H9 (cell line): ENCODE data around the gene SLC34A3. TPM values are rescaled to one million over a fixed set of nuclear protein-coding genes. Genes with fewer than 3 reads are reported as not detected.

ENCODE experiments used
- DNase-seq: peaks from one replicate; pipeline ENCODE4 v3.0.0-alpha.2; 2017
- H2AFZ ChIP-seq: one replicate; pipeline ENCODE4 v1.6.1; 2013; ENCODE audit warnings: mild to moderate bottlenecking, low read length, control low read depth, moderate library complexity
- H2AK5ac ChIP-seq: 2 replicates; pipeline ENCODE4 v1.6.1; 2013; ENCODE audit warnings: low read length, control low read depth, mixed read lengths; ENCODE audit not compliant: insufficient read length
- H2BK120ac ChIP-seq: one replicate; pipeline ENCODE4 v1.6.1; 2013; ENCODE audit warnings: low read depth, mild to moderate bottlenecking, low read length, control low read depth, inconsistent platforms; ENCODE audit not compliant: poor library complexity, severe bottlenecking
- H2BK12ac ChIP-seq: 2 replicates; pipeline ENCODE4 v1.6.1; 2013; ENCODE audit warnings: low read length, control low read depth, mixed read lengths, low read depth; ENCODE audit not compliant: insufficient read length
- H2BK15ac ChIP-seq: 2 replicates; pipeline ENCODE4 v1.6.1; 2013; ENCODE audit warnings: low read depth, low read length, control low read depth
- H2BK20ac ChIP-seq: one replicate; pipeline ENCODE4 v1.6.1; 2013; ENCODE audit warnings: low read depth, mild to moderate bottlenecking, low read length, control low read depth, inconsistent platforms; ENCODE audit not compliant: poor library complexity, severe bottlenecking
- H2BK5ac ChIP-seq: 2 replicates; pipeline ENCODE4 v1.6.1; 2013; ENCODE audit warnings: low read length, control low read depth, mixed read lengths; ENCODE audit not compliant: insufficient read length
- H3K14ac ChIP-seq: 2 replicates; pipeline ENCODE4 v1.6.1; 2013; ENCODE audit warnings: low read length, control low read depth; ENCODE audit not compliant: insufficient read depth
- H3K18ac ChIP-seq: 2 replicates; pipeline ENCODE4 v1.6.1; 2013; ENCODE audit warnings: low read depth, mild to moderate bottlenecking, mixed read lengths, low read length, control low read depth; ENCODE audit not compliant: insufficient read length
- H3K23ac ChIP-seq: 2 replicates; pipeline ENCODE4 v1.6.1; 2013; ENCODE audit warnings: low read length, control low read depth, mixed read lengths, low read depth; ENCODE audit not compliant: insufficient read length
- H3K23me2 ChIP-seq: 2 replicates; pipeline ENCODE4 v1.6.1; 2013; ENCODE audit warnings: low read depth, mild to moderate bottlenecking, mixed read lengths, low read length, control low read depth; ENCODE audit not compliant: insufficient read length, poor library complexity, severe bottlenecking
- H3K27ac ChIP-seq: 2 replicates; pipeline ENCODE4 v1.5.1; 2013; ENCODE audit warnings: low read length, control low read depth, mixed read lengths, low read depth; ENCODE audit not compliant: insufficient read length
- H3K27me3 ChIP-seq: 2 replicates; pipeline ENCODE4 v1.6.1; 2013; ENCODE audit warnings: low read length, control low read depth, inconsistent platforms; ENCODE audit not compliant: insufficient read depth
- H3K4ac ChIP-seq: 2 replicates; pipeline ENCODE4 v1.6.1; 2013; ENCODE audit warnings: low read depth, mild to moderate bottlenecking, control low read depth, inconsistent platforms, low read length, moderate library complexity
- H3K4me1 ChIP-seq: 2 replicates; pipeline ENCODE4 v1.6.1; 2013; ENCODE audit warnings: low read length, control low read depth, inconsistent platforms; ENCODE audit not compliant: insufficient read depth
- H3K4me2 ChIP-seq: 2 replicates; pipeline ENCODE4 v1.6.1; 2013; ENCODE audit warnings: low read length, control low read depth, mixed read lengths; ENCODE audit not compliant: insufficient read length, insufficient read depth
- H3K56ac ChIP-seq: 2 replicates; pipeline ENCODE4 v1.6.1; 2013; ENCODE audit warnings: low read depth, mild to moderate bottlenecking, mixed read lengths, low read length, control low read depth; ENCODE audit not compliant: insufficient read length
- H3K79me1 ChIP-seq: 2 replicates; pipeline ENCODE4 v1.6.1; 2013; ENCODE audit warnings: low read depth, mild to moderate bottlenecking, moderate library complexity, low read length, control low read depth, inconsistent platforms; ENCODE audit not compliant: insufficient read depth, poor library complexity, severe bottlenecking
- H3K79me2 ChIP-seq: 2 replicates; pipeline ENCODE4 v1.6.1; 2013; ENCODE audit warnings: low read length, control low read depth, inconsistent platforms; ENCODE audit not compliant: insufficient read depth
- H3K9ac ChIP-seq: 2 replicates; pipeline ENCODE4 v1.6.1; 2013; ENCODE audit warnings: low read length, control low read depth, mixed read lengths; ENCODE audit not compliant: insufficient read length; ENCODE audit errors: extremely low read depth
- H3K9me3 ChIP-seq: one replicate; pipeline ENCODE4 v1.6.1; 2013; ENCODE audit warnings: low read depth, low read length, inconsistent platforms; ENCODE audit not compliant: control insufficient read depth
- H3T11ph ChIP-seq: one replicate; pipeline ENCODE4 v1.6.1; 2013; ENCODE audit warnings: mild to moderate bottlenecking, low read length, control low read depth, inconsistent platforms
- H4K20me1 ChIP-seq: one replicate; pipeline ENCODE4 v1.6.1; 2013; ENCODE audit not compliant: control insufficient read depth, insufficient read length, insufficient read depth
- H4K5ac ChIP-seq: 2 replicates; pipeline ENCODE4 v1.6.1; 2013; ENCODE audit warnings: low read depth, mild to moderate bottlenecking, mixed read lengths, low read length, control low read depth; ENCODE audit not compliant: insufficient read length
- H4K8ac ChIP-seq: replicated peaks from 2 replicates; pipeline ENCODE4 v1.6.1; 2013; ENCODE audit warnings: low read length, control low read depth, mixed read lengths, low read depth; ENCODE audit not compliant: insufficient read length
- H4K91ac ChIP-seq: 2 replicates; pipeline ENCODE4 v1.6.1; 2013; ENCODE audit warnings: low read depth, mild to moderate bottlenecking, moderate library complexity, mixed read lengths, low read length, control low read depth; ENCODE audit not compliant: insufficient read length
- H3K27ac Mint-ChIP-seq, 3 experiments: 2 replicates in 2 of 3; 3 replicates in 1 of 3; pipeline ENCODE4 v1.8.0; 2020 to 2021; ENCODE audit warnings: mixed read lengths in 3 of 3, mild to moderate bottlenecking in 1 of 3, moderate library complexity in 1 of 3
- H3K27me3 Mint-ChIP-seq: 2 replicates; pipeline ENCODE4 v1.8.0; 2021; ENCODE audit warnings: low read depth, mild to moderate bottlenecking, moderate library complexity, mixed read lengths
- H3K36me3 Mint-ChIP-seq, 3 experiments: 2 replicates in 2 of 3; 3 replicates in 1 of 3; pipeline ENCODE4 v1.8.0; 2020 to 2021; ENCODE audit warnings: low read depth in 3 of 3, mixed read lengths in 3 of 3; ENCODE audit not compliant: insufficient read depth in 1 of 3
- H3K4me1 Mint-ChIP-seq, 2 experiments: 2 replicates each; pipeline ENCODE4 v1.8.0; 2020; ENCODE audit warnings: mixed read lengths in 2 of 2
- H3K4me3 Mint-ChIP-seq, 2 experiments: 2 replicates in 1 of 2; 3 replicates in 1 of 2; pipeline ENCODE4 v1.8.0; 2020 to 2021; ENCODE audit warnings: mild to moderate bottlenecking in 2 of 2, mixed read lengths in 2 of 2, moderate library complexity in 1 of 2
- H3K9me3 Mint-ChIP-seq, 2 experiments: 2 replicates in 1 of 2; 3 replicates in 1 of 2; pipeline ENCODE4 v1.8.0; 2020; ENCODE audit warnings: mild to moderate bottlenecking in 2 of 2, mixed read lengths in 2 of 2, moderate library complexity in 1 of 2
- WGBS: extraction: QIAGEN DNeasy Blood & Tissue Kit; methylation state at CpG from one replicate; pipeline ENCODE4 v1.1.7; 2013; ENCODE audit warnings: missing lambda C conversion rate, low lambda C conversion rate, mixed read lengths; ENCODE audit not compliant: insufficient read length; ENCODE audit errors: extremely low coverage; 5-methylcytosine and 5-hydroxymethylcytosine counted together
- total RNA-seq: library from RNA; stranded (reverse); gene quantifications from 2 replicates; pipeline ENCODE4 v1.2.1, GENCODE V29; 2021
- TF ChIP-seq, protein P1 (sequence below): fragments of 200-600 bp; sonication (generic); conservative IDR thresholded peaks from 3 replicates; pipeline ENCODE4 v1.8.0; 2021; ENCODE audit warnings: antibody characterized with exemption, mild to moderate bottlenecking

Gene SLC34A3
- total RNA-seq, 1 experiment from 2014 or later: not detected

DNA sequence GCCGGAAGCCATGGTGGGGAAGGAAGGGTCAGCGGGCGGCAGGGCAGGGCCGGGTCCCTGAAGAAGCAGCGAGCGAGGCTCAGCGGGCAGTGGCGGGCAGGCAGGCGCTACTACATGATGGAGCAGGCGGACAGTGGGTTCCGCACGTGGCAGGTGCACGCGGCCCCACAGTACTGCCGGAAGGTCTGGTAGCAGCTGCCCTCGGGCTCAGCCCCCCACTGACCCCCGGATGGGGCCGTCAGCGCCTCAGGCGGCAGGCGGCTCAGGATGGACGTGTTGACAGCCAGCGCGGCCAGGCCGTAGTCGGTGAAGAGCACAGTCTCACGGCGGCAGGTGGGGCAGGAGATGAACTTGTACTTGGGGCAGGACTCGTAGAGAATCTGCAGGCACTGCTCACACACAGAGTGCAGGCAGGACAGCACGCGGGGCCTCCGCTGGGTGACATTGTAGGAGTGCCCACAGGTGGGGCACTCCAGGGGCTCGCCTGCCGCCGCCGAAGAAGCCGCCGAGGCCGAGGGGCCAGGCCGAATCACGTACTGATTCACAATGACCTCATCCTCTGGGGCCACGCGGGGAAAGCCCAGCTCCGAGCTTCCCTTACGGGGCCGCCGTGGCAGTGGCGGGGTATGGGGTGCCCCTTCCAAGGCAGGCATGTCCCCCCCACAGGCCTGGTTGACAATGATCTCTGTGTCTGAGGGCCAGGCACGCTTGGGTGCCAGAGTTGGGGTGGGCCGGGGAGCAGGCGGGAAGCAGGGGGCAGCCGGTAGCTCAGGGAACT, 10.2 kb upstream of the SLC34A3 start:
- Mint-ChIP-seq H3K36me3 (peaks cover 0 to 15% (median under 1%) of the 10 kb centered on the region in 3 experiments; a peak in 1 of 7 replicates), H3K4me1 (peaks cover 4 to 8% of the 10 kb centered on the region in 2 experiments), H3K27ac (no peak overlapping the region), H3K9me3 (no peaks in the 10 kb centered on the region), H3K4me3 (peak overlapping the region; percentile 22 to 60; a peak in 3 of 5 replicates), H3K27me3 (no peaks in the 10 kb centered on the region)
- H4K5ac ChIP-seq: no peak overlapping the region
- H2BK120ac ChIP-seq: no peak overlapping the region
- H3T11ph ChIP-seq: no peak overlapping the region
- no peak overlapping the region for H2AFZ ChIP-seq
- no peak overlapping the region for H3K9ac ChIP-seq
- no peak overlapping the region for H4K8ac ChIP-seq
- no peak overlapping the region for H3K14ac ChIP-seq
- H3K79me1 ChIP-seq: no peaks in the 10 kb centered on the region
- H2AK5ac ChIP-seq: no peak overlapping the region
- H3K4ac ChIP-seq: no peak overlapping the region
- H3K56ac ChIP-seq: no peak overlapping the region
- H4K91ac ChIP-seq: no peak overlapping the region
- no peaks in the 10 kb centered on the region for H3K9me3 ChIP-seq
- no peak overlapping the region for H2BK15ac ChIP-seq
- no peaks in the 10 kb centered on the region for H3K27me3 ChIP-seq
- no peak overlapping the region for H3K18ac ChIP-seq
- TF ChIP-seq, protein P1, sequence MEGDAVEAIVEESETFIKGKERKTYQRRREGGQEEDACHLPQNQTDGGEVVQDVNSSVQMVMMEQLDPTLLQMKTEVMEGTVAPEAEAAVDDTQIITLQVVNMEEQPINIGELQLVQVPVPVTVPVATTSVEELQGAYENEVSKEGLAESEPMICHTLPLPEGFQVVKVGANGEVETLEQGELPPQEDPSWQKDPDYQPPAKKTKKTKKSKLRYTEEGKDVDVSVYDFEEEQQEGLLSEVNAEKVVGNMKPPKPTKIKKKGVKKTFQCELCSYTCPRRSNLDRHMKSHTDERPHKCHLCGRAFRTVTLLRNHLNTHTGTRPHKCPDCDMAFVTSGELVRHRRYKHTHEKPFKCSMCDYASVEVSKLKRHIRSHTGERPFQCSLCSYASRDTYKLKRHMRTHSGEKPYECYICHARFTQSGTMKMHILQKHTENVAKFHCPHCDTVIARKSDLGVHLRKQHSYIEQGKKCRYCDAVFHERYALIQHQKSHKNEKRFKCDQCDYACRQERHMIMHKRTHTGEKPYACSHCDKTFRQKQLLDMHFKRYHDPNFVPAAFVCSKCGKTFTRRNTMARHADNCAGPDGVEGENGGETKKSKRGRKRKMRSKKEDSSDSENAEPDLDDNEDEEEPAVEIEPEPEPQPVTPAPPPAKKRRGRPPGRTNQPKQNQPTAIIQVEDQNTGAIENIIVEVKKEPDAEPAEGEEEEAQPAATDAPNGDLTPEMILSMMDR: no peak
- no peak for DNase-seq
- H2BK20ac ChIP-seq: no peak overlapping the region
- H2BK12ac ChIP-seq: no peak overlapping the region
- no peaks in the 10 kb centered on the region for H3K79me2 ChIP-seq
- H4K20me1 ChIP-seq: no peaks in the 10 kb centered on the region
- no peak overlapping the region for H3K23ac ChIP-seq
- no peaks in the 10 kb centered on the region; the same call in 1 of the 2 replicates for H3K4me1 ChIP-seq
- H3K23me2 ChIP-seq: peaks cover 18% of the 10 kb centered on the region
- no peak overlapping the region for H3K4me2 ChIP-seq
- H3K27ac ChIP-seq: no peak overlapping the region
- WGBS: no CpG with 5 or more reads among the region's 52 CpGs
- H2BK5ac ChIP-seq: no peak overlapping the region
